Spleen (tissue), 7 donors: ENCODE data around the gene P4HA3.

Source experiments
- CTCF ChIP-seq, 11 experiments: fragments of 200-600 bp in 7 of 11; fragments of 450-650 bp in 4 of 11; sonication (generic) in 4 of 11; IDR thresholded peaks in 8 of 11; conservative IDR thresholded peaks in 3 of 11; 1 replicate in 7 of 11; 2 replicates in 4 of 11; pipeline versions ENCODE4 v1.4.0 to v1.8.0; 2016 to 2021; ENCODE audit warnings: antibody characterized with exemption in 11 of 11, inconsistent platforms in 4 of 11, mild to moderate bottlenecking in 1 of 11
- POLR2A ChIP-seq, 3 donors: fragments of 450-650 bp; IDR thresholded peaks; one replicate each; pipeline ENCODE4 v1.5.1; 2017; ENCODE audit warnings: antibody characterized with exemption in 3 of 3, mild to moderate bottlenecking in 1 of 3
- POLR2AphosphoS5 ChIP-seq, 3 donors: sonication (generic); formaldehyde crosslinking; IDR thresholded peaks; one replicate each; pipeline ENCODE4 v1.5.1; 2017; ENCODE audit warnings: antibody characterized with exemption in 3 of 3
- donor health status: DM: no; HTN: no; CAD: no; lungs with moderate emphysema.
- donor health status: DM: no; HTN: no; CAD: no.
- donor health status: DM: no; HTN: no; CAD: no.

GRCh38 chr11:74267014-74267413 lies 44.4 kb downstream of the P4HA3 start:
- TF ChIP-seq CTCF (IDR thresholded peaks at IDR 0.05 in 8 of 11, conservative IDR thresholded peaks at IDR 0.05 in 3 of 11) (no peak), POLR2A (IDR thresholded peaks at IDR 0.05) (no peak), POLR2AphosphoS5 (IDR thresholded peaks at IDR 0.05) (no peak)
